NCI-H2081 (cell line): ENCODE data around the gene RP2.
A peak's percentile ranks its signal among the peaks of the same experiment; 100 is the strongest.

Experiments used
- DNase-seq, 2 experiments: peaks; one replicate each; lab custom pipeline; 2025; lab: John Stamatoyannopoulos, UW

Gene RP2

DNA sequence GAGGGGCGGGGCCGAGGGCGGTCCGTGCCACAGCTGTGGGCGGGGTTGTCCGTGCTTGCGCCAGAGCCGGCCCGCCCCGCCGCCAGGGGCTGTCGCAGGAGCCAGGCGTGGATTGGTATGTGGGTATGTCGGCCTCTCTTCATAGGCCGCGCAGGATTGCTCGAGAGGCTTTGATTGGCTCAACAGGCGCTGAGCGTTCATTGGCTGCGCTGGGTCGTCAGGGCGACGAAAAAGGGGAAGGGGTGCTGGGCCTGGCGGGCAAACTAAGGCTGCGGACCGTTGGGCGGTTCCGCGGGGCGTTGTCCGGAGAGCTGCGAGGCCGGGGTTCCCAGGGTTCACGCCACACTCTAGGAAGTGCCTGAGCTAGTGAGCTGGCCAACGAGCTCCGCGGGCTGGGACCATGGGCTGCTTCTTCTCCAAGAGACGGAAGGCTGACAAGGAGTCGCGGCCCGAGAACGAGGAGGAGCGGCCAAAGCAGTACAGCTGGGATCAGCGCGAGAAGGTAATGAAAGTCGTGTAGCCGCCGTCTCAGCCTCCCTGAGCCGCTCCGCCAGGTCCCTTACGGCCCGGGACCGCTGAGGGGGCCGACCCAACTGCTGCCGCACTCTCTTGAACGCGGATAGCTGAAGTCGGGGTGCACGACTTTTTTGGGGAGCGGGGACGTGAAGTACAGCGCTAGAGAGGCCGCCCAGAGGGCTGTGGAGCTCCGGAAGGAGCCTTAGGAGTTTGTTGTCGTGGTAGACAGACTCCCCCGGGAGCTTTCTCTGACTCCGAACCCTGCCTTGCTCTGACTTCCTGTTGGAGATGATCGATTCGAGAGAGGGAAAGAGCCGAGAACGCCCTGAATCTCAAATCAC, at the start of gene RP2:
TSS of gene RP2 (plus strand) at position 343 of the 857 bp plus-strand sequence. CDS start at position 401, 58 bp downstream.
- DNase-seq = peak; percentile 92 to 96

DNA sequence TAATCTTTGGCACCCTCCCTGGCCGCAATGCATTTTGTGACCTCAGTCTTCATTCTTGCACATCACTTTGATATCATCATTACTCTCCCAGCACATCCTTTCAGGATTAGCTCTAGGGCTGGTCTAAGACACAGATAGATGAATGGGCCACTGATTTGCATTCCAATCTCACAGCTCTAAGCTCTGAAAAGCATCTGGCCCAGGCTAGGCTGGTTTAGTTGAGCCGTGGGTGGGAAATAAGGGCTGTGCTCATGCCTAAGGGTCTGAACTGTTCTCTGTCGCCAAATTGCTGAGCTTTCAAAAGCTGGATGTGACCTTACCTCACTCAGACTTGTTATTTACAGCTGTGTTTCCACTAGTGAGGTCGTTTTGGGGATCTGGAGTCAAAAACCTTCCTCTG, 47.9 kb upstream of the RP2 start:
- DNase-seq = no peak

DNA sequence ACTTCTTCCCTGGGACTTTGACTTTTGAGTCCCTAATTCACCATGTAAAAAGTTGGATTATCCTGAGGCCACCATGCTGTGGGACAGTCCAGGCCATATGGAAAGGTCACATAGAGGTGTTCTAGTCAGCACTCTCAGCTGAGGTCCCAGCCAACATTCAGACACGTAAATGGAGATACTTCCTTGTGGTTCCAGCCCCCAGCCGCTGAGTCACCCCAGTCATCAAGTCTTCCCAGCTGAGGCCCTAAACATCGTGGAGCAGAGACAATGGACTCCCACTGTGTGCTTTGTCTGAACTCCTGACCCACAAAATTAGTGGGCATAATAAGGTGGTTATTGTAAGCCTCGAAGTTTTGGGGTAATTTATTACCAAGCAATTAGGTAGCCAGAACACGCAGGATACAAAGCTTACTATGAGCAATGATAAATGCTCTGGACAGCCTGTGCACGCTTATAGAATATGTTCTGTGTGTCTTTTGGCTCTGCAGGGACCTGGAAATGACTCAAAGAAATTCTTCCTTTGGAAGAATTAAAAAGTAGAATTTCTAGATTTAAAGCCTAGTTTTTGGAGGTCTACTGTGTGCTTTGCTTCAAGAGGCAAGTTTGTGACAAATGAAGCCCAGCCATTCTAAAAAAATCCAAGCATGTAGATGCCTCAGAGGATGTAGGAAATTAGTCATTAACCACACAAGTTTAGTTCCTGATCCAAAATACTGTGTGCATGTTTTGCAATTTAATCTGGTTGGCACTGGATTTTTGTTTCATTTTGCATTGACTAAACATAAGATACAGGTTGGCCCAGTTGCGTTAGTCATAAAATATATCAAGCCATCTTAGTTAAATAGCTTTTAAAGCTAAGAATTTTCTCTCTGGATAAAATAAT, 44.7 kb upstream of the RP2 start:
- peak in 1 of 2 experiments; percentile 58 for DNase-seq

DNA sequence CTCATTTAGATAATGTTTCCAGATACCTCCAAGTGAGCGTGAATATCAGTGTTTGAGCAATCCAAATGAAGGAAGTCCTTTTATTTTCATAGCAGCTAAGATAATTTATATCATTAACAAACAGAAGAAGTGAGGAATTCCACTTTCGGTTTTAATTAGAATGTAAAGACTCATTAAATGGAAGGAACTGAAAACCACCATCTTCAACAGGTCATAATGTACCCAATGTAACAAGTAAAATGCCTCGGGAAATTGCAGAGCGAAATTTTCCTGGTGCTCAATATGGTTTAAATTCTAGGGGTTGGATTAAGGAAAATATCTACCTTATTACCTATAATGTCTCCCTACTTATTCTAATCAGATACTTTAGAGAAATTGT, 44.0 kb upstream of the RP2 start:
- DNase-seq = no peak

DNA sequence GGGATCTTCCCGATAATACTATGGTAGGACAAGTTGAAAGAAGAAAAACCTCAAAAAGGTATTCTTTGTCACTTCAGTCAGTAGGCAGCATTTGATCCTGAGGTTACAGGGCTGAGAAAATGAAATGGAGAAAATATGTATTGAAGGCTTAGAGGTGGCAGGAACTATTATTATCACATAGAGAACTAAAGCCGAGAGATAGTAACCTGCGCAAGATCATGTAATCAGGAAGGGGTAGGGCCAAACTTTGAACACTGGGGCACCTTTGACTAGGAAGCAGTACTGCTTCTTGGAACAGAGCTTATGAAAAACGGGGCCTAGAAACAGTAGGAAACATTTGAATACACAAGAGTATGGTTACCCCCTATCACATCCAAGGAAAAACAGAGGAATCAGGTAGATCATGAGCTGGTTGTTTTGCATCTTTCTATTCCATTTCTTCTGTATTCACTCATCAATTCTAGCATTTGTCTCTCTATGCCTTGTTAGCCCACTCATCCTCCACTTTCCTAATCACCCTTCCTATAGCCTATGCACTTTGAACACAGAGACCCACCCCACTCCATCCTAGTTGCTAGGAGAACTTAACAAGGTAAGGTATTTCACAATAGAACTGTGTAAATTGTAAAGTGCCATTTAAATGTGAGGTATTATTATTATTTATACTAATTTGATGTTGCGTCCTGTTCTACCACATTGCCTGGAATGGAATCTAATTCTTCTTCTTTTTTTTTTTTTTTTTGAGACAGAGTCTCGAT, 43.3 kb upstream of the RP2 start:
- DNase-seq = no peak

DNA sequence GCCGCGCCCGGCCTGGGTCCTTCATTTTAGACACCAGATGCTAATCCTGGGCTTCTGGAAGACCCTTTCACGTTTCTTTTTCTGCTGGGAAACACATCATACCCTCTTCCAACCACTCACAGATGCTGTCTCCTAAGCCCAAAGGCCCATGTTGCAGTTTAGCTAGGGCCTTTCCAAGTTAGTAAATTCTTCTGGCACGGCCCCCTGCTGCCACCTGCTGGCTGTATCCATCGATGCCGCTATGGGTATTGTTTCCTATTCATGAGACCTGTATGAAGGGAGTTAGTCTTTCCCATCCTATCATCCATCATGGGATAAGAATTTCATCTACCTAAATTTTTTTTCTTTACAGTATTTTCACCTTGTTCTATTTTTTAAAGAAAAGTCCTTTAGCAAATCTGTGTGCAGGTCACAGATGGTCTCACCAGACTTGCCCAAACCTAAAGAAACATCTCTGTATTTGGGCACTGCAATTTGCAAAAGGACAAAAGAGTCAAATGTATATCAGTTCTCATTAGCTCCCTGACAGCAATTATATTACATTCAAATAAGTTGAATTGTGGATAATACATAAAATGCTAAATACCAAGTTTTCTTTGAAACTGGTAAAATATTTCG, 40.2 kb upstream of the RP2 start:
- DNase-seq = peak; percentile 57 to 70

DNA sequence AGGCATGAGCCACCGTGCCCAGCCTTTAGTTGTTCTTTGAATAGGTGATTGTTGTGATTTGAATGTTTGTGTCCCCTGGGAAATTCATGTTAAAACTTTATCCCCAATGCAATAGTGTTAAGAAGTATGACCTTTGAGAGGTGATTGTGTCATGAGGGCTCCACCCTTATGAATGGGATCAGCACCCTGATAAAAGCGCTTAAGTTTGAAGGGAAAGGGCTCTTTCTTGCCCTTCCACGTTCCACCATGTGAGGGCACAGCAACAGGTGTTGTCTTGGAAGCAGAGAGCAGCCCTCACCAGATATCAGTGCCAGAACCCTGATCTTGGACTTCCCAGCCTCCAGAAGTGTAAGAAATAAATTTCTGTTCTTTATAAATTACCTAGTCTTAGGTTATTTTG, 33.7 kb upstream of the RP2 start:
- no peak for DNase-seq

DNA sequence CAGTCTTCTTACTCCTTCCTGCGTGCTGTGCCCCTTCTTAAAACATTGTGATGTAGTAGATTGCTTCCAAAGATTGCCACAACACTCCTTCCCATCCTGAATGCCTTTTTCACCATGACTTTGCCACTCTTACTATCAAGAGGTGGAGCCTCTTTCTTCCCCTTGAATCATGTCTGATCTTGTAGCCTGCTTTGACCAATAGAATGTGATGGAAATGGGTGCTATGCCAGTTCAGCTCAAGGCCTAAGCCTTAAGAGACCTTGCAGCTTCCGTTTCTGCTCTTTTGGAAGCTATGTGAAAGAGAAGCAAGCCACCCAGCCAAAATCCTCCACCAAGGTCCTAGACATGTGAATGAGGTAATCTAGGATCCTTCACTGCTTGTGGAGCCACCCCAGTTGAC, 31.6 kb upstream of the RP2 start:
- DNase-seq = no peak

DNA sequence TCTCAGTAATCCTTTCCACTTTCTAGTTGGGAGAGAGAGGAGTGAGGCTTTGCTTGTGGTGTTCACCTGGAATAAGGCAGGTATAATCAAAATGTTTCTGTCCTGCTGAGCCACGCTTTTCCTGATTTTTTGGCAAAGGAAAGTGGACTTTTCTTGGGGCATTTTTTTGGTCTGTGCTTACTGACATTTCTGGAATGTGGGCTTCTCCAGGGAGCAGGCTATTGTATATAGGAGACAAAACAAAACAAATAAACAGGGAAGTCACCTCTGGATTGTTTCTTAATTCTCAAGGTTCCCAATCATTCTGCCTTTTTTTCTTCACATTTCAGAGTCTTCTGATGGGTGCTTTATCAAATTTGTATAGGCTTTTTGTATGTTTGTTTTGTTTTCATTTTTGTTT, 25.7 kb upstream of the RP2 start:
- no peak for DNase-seq

DNA sequence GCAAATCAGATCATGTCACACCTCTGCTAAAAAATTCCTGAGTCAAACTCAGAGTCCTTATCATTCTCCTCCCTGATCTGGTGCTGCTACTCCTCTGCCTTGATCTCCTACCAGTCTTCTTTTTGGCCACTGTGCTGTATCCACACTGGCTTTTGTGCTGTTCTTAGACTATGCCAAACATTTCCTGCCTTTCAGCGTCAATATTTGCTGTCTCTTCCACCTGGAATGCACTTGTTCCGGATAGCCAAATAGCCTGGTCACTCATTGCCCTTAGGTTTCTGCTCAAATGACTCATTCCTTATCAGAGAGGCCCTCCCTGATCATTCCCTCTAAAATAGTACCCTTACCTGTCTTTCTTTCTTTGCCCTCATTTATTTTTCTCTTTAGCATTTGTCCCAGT, 24.4 kb upstream of the RP2 start:
- no peak for DNase-seq

DNA sequence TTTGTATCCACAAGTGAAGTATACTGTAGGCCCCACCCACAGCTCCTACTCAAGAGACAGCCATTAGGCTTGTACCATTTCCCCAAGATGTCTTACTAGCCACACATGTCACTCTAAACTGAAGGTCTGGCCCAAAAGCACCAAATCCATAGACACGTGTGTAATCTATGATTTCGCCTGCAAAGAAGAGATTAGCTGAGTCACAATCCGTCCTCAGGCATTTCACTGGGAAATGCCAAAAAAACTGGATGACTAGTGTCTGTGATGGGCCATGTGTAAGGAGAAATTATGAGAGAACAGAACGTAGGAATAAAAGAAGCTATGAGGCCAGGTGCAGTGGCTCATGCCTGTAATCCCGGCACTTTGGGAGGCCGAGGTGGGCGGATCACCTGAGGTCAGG, 21.9 kb upstream of the RP2 start:
- no peak for DNase-seq

DNA sequence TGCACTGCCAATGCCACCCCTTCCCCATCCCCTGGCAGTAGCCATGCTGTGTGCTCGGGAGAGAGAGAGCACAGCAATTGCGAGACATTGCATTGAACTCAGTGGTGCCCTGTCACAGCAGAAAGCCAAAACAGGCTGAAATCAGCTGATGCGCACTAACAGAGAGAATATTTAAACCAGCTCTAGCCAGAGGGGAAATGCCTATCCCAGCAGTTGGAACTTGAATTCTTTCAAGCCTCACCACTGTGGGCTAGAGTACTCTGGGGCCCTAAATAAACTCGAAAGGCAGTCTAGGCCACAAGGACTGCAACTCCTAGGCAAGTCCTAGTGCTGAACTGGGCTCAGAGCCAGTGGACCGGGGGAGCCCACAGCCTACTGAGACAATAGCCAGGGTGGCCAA, 17.7 kb upstream of the RP2 start:
- no peak for DNase-seq

DNA sequence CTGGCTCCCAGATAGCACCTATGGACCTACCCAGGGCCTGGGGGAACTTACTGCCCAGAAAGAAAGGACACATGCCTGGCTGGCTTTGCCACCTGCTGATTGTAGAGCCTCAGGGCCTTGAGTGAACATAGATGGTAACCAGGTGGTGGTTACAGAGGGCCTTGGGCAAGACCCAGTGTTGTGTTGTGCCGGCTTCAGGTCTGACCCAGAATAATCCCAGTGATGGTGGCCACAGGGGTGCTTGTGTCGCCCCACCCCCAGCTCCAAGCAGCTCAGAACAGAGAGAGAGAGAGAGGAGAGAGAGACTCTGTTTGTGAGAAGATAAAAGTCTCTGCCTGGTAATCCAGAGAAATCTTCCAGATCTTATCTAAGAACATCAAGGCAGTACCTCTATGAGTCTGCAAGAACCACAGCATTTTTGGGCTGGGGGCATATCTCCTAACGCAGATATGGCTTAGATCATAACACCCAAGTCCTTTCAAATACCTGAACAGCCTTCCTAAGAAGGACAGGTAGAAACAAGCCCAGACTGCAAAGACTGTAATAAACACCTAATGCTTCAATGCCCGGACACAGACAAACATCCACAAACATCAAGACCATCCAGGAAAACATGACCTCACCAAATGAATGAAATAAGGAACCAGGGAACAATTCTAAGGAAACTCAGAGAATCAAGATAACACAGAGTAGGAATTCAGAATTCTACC, 16.3 kb upstream of the RP2 start:
- DNase-seq = no peak

DNA sequence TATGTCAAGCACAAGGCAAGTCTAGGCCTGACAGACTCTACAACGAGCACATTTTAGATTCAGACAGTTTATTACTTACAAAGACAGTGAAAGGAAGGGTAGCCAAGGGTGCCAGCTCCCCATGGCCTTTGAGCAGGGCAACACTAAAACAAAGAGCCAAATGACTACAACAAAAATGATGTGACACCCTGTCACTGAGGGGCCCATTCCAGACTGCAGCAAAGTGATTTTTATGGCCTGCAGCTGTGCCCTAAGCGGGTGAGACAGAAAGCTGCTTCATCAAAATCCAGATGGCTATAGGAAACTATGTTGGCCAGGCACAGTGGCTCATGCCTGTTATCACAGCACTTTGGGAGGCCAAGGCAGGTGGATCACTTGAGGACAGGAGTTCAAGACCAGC, 13.4 kb upstream of the RP2 start:
- DNase-seq = no peak

DNA sequence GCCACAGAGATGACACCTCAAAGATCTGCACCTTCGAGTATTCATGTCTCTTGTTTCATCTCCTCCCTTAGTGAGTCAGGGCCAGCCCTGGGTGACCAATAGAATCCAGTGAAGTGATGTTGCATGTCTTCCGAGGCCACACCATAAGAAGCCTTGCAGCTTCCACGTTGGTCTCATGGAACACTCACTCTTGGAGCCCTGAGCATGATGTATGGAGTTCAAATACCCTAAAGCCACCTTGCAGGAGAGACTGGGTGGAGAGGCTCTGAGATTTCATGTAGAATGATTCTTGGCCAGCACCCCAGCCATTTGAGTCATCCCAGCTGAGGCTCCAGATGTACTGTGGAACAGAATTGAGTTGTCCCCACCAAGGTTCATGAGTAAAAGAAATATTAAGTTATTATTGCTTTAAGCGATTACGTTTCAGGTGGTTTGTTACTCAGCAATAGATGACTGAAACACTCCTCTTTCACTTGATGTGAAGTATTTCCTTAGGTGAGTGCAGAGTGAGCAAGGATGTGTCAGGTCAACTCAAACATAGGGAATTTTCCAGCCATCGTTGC, 5.0 kb upstream of the RP2 start:
- no peak for DNase-seq

DNA sequence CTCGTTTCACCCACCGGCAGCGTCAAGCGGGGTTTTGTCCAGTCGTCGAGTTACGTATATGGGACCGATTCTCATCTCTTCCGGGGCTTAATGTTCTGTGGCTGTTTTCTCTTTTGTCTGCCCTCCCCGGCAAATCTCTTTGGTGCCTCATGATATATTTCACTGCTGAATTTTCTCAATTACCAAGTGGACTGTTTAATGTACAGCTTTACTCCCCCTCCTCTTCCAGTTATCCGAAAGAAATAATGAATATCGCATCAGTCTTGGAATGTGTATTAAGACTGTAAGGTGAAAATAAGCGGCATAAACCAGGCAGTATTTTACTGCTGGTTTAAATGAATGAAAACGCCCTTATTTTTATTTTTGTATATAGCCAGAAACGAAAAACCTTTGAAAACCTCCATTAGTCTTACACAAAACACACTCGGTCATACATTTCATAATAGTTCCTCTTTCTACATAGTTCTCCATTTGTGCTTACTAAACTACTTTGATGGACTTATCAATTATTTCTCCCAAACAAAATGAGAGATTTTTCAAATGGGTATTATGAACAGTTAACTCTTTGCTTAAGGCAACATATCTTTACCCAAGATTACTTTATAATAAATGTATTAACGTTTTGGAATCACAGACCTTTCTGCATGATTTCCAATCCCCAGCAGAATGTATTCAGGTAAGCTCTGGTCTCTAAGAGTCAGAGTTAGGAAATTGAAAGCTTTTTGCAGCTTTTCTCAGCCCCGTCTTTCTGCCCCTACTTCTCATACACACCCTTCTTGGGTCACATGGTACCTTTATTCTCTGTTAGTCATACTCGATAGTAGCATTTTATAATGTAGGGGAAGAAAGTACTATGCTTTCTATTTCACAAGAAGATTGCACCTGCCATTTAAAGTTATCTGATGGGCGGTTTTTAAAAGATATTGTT, 979 bp downstream of the RP2 start:
- DNase-seq = no peak

DNA sequence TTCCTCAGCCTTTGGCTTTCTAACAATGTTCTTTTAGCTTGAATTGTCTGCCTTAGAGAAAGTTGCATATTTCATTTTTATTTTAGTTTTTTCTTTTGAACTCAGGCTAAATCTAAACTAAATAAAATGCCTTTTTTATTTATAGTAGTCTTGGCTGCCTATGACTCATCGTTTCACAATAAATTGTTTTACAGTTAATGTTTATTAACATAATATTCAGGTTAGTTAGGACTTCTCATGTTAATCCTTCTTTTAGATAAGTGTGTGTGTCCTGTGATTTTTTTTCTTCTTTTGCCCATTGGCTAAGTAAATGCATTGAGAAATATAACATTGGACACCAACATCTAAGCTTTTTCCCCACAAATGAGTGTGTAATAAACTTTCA, 1.6 kb downstream of the RP2 start:
- DNase-seq = no peak

DNA sequence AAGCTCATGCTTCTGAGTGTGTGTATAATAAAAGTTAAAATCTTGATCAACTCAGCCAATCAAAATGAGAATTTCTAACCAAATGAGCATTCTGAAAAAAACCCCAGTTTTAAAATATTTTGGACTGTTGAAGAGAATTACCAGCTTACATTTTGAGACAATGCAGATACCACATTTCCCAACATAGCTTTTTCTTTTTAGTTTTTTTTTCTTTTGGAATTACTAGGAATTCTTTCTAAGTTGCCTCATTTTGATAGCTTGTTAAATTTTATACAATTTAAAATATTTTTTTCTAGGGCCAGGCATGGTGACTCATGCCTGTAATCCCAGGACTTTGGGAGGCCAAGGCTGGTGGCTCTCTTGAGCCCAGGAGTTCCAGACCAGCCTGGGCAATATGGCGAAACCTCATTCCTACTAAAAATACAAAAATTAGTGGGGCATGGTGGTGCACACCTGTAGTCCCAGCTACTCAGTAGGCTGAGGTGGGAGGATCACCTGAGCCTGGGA, 2.2 kb downstream of the RP2 start:
- DNase-seq = no peak

DNA sequence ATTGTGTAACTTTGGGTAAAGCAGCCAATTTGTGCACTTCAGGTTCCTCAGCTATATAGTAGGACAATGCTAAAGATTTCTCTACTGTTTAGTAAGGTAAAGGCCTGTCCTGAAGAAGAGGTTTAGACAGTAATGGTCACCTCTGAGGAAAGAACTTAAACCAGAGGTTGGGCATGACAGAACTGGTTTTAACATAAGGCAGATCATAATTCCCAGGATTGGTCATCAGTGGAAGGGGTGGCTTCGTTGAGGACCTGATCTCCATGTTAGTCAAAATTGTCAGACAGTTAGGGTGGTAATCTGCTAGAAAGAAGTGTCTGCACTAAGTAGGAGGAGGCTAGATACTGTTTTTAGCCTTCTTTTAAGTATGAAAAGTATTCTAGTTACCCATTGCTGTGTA, 4.1 kb downstream of the RP2 start:
- DNase-seq = no peak

DNA sequence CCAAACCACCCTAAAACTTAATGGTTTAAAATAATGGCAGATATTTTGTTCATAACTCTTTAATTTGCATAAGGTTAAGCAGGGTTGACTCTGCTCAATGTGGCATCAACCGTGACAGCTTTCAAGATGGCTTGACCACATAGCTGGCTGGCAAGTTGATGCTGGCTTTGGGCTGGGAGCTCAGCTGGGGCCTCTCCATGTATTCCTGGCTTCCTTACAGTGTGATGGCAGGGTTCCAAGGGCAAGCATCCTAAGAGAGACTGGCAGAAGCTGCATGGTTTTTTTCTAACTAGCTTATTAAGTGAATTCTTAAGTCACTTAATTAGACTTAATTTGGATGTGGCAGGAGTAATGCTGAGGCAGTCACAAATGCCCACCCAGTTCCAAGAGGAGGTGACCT, 4.5 kb downstream of the RP2 start:
- DNase-seq = no peak
